Measurements from ENCODE around the gene COL16A1. TPM values are rescaled to one million over a fixed set of nuclear protein-coding genes. Genes with fewer than 3 reads are reported as not detected.

The COL16A1 gene
- total and polyA plus RNA-seq, 5 donors from 2014 or later, result not detected

DNA sequence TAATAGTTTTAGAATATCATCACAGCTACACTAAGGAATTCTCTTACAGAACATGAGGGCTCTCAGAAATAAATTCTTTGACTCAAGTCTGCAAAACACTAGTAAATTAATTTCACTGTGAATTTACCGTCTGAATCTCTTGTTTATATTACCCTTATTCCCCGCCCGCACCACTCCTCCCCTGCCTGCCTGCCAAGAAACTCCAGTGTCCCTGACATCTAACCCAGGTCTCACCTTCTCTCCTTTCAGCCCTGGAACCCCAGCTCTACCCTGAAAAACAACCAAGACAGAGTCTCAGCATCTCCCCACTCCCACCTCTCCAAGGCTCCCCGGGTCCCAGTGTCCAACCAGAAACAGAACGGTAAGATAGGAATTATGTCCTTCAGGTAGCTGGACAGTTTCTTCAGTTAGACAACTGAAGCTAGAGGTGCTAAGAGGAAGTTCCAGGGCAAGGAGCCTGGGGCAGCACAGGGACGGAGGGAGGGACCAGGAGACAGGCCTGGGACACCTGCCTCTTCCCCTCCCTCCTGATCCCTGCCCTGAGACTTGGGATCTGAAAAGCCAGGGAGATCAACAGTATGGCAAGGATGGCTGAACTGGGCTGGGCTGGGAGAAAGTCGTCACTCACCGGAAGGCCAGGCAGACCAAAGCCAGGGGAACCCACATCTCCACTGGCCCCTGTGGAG lies 15.4 kb downstream of the COL16A1 start:
- no peak overlapping the region for H3K4me3 Mint-ChIP-seq
- H3K9me3 Mint-ChIP-seq, result no peaks in the 10 kb centered on the region
- peaks cover 5% of the 10 kb centered on the region for H3K27me3 Mint-ChIP-seq
- Histone ChIP-seq H3K27ac (ENCODE audit: insufficient read depth, low read length, poor library complexity, severe bottlenecking) (no peak overlapping the region), H3K4me1 (ENCODE audit: control insufficient read depth, insufficient read depth, low read length, poor library complexity, severe bottlenecking) (no peaks in the 10 kb centered on the region), H3K4me3 (ENCODE audit: low read depth, low read length) (no peak overlapping the region), H3K36me3 (ENCODE audit: control insufficient read depth, insufficient read depth, low read length) (no peaks in the 10 kb centered on the region), H3K27me3 (ENCODE audit: control insufficient read depth, insufficient read depth, low read length) (no peaks in the 10 kb centered on the region), H3K9me3 (ENCODE audit: control insufficient read depth in 2 of 2, low read length in 2 of 2) (no peaks in the 10 kb centered on the region)
- H3K4me1 Mint-ChIP-seq, result peaks cover 0 to 4% (median 0%) of the 10 kb centered on the region in 4 donors
- no peak for DNase-seq
- no peaks in the 10 kb centered on the region for H3K36me3 Mint-ChIP-seq
- ATAC-seq (ENCODE audit: low read depth in 2 of 2), result no peak
- no peak overlapping the region for H3K27ac Mint-ChIP-seq

DNA sequence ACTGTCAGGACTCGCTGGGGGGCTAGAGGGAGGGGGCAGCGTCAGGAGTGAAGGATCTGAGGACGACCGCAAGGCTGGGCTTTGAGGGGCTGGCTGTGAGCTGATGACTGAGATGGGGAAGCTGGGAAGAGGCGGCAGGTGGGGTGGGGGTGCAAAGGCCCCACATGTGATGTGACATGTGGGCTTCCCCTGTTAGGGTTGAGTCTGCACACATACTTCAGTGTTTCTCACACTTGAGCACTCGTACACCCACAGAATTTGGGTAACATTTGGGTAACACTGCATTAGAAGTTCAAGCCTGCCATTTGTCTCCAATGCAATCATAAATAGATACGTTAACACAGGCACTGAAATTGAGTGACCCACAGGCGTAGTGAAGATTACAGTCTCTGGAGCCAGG lies 16.2 kb downstream of the COL16A1 start:
- Mint-ChIP-seq H3K36me3 (no peaks in the 10 kb centered on the region), H3K4me3 (no peak overlapping the region), H3K4me1 (peaks cover 0 to 4% (median 0%) of the 10 kb centered on the region in 4 donors), H3K9me3 (no peaks in the 10 kb centered on the region), H3K27ac (no peak overlapping the region), H3K27me3 (peaks cover 5% of the 10 kb centered on the region)
- DNase-seq (no peak), ATAC-seq (ENCODE audit: low read depth in 2 of 2) (no peak)
- Histone ChIP-seq H3K9me3 (ENCODE audit: control insufficient read depth in 2 of 2, low read length in 2 of 2) (no peaks in the 10 kb centered on the region), H3K27ac (ENCODE audit: insufficient read depth, low read length, poor library complexity, severe bottlenecking) (no peak overlapping the region), H3K4me3 (ENCODE audit: low read depth, low read length) (no peak overlapping the region), H3K4me1 (ENCODE audit: control insufficient read depth, insufficient read depth, low read length, poor library complexity, severe bottlenecking) (no peaks in the 10 kb centered on the region), H3K36me3 (ENCODE audit: control insufficient read depth, insufficient read depth, low read length) (no peaks in the 10 kb centered on the region), H3K27me3 (ENCODE audit: control insufficient read depth, insufficient read depth, low read length) (no peaks in the 10 kb centered on the region)

- no peak overlapping the region for H3K27ac Mint-ChIP-seq
- no peaks in the 10 kb centered on the region for H3K36me3 Mint-ChIP-seq
- no peaks in the 10 kb centered on the region for H3K9me3 ChIP-seq (ENCODE audit: control insufficient read depth in 2 of 2, low read length in 2 of 2)
- H3K27ac ChIP-seq (ENCODE audit: insufficient read depth, low read length, poor library complexity, severe bottlenecking), result no peak overlapping the region
- H3K4me1 Mint-ChIP-seq, result peaks cover 0 to 4% (median 0%) of the 10 kb centered on the region in 4 donors
- DNase-seq, result no peak
- H3K4me1 ChIP-seq (ENCODE audit: control insufficient read depth, insufficient read depth, low read length, poor library complexity, severe bottlenecking), result no peaks in the 10 kb centered on the region
- no peaks in the 10 kb centered on the region for H3K36me3 ChIP-seq (ENCODE audit: control insufficient read depth, insufficient read depth, low read length)
- no peaks in the 10 kb centered on the region for H3K27me3 ChIP-seq (ENCODE audit: control insufficient read depth, insufficient read depth, low read length)
- H3K4me3 Mint-ChIP-seq, result no peak overlapping the region
- no peak overlapping the region for H3K4me3 ChIP-seq (ENCODE audit: low read depth, low read length)
- ATAC-seq (ENCODE audit: low read depth in 2 of 2), result no peak
- peaks cover 5% of the 10 kb centered on the region for H3K27me3 Mint-ChIP-seq
- H3K9me3 Mint-ChIP-seq, result no peaks in the 10 kb centered on the region
These were observed 18.0 kb downstream of the COL16A1 start for GRCh38 chr1:31685795-31686194.

DNA sequence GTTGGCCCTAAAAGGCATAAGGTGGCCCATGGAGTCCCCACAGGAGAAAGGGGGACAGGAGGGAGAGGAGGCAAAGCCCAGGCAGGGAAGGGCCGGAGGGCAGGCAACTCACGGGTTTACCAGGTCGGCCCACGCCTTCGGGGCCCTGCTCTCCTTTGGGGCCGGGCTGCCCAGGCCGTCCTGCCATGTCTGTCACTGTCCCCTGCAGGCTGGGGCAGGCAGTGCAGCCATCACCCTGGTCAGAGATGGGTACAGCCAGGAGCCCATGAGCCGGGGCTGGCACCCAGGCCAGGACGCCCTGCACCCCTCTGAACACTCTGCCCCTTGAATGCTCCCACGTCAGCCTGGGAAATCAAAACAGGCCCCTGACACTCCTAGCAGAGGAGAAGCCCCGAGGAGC lies 19.8 kb downstream of the COL16A1 start:
- H3K4me3 ChIP-seq (ENCODE audit: low read depth, low read length), result no peak overlapping the region
- peaks cover 0 to 4% (median 0%) of the 10 kb centered on the region in 4 donors for H3K4me1 Mint-ChIP-seq
- no peak overlapping the region for H3K27ac ChIP-seq (ENCODE audit: insufficient read depth, low read length, poor library complexity, severe bottlenecking)
- H3K4me3 Mint-ChIP-seq, result no peak overlapping the region
- no peaks in the 10 kb centered on the region for H3K36me3 ChIP-seq (ENCODE audit: control insufficient read depth, insufficient read depth, low read length)
- no peak for ATAC-seq (ENCODE audit: low read depth in 2 of 2)
- no peak overlapping the region for H3K27ac Mint-ChIP-seq
- H3K27me3 Mint-ChIP-seq, result peaks cover 6% of the 10 kb centered on the region
- no peak for DNase-seq
- no peaks in the 10 kb centered on the region for H3K4me1 ChIP-seq (ENCODE audit: control insufficient read depth, insufficient read depth, low read length, poor library complexity, severe bottlenecking)
- H3K36me3 Mint-ChIP-seq, result no peaks in the 10 kb centered on the region
- no peaks in the 10 kb centered on the region for H3K27me3 ChIP-seq (ENCODE audit: control insufficient read depth, insufficient read depth, low read length)
- no peaks in the 10 kb centered on the region for H3K9me3 Mint-ChIP-seq
- H3K9me3 ChIP-seq (ENCODE audit: control insufficient read depth in 2 of 2, low read length in 2 of 2), result no peaks in the 10 kb centered on the region

- Histone ChIP-seq H3K9me3 (ENCODE audit: control insufficient read depth in 2 of 2, low read length in 2 of 2) (no peaks in the 10 kb centered on the region), H3K27me3 (ENCODE audit: control insufficient read depth, insufficient read depth, low read length) (no peaks in the 10 kb centered on the region), H3K36me3 (ENCODE audit: control insufficient read depth, insufficient read depth, low read length) (no peaks in the 10 kb centered on the region), H3K4me3 (ENCODE audit: low read depth, low read length) (no peak overlapping the region), H3K27ac (ENCODE audit: insufficient read depth, low read length, poor library complexity, severe bottlenecking) (no peak overlapping the region), H3K4me1 (ENCODE audit: control insufficient read depth, insufficient read depth, low read length, poor library complexity, severe bottlenecking) (no peaks in the 10 kb centered on the region)
- H3K36me3 Mint-ChIP-seq, result no peaks in the 10 kb centered on the region
- no peak overlapping the region for H3K27ac Mint-ChIP-seq
- H3K9me3 Mint-ChIP-seq, result no peaks in the 10 kb centered on the region
- H3K4me3 Mint-ChIP-seq, result no peak overlapping the region
- H3K4me1 Mint-ChIP-seq, result peaks cover 0 to under 1% (median 0%) of the 10 kb centered on the region in 4 donors
- H3K27me3 Mint-ChIP-seq, result peaks cover 16% of the 10 kb centered on the region
- DNase-seq (no peak), ATAC-seq (ENCODE audit: low read depth in 2 of 2) (no peak)
These were observed 22.4 kb downstream of the COL16A1 start for GRCh38 chr1:31681415-31681814.

GRCh38 chr1:31679676-31680230 lies 24.1 kb downstream of the COL16A1 start:
- Mint-ChIP-seq H3K27me3 (peaks cover 14% of the 10 kb centered on the region), H3K36me3 (no peaks in the 10 kb centered on the region), H3K9me3 (no peaks in the 10 kb centered on the region), H3K27ac (no peak overlapping the region), H3K4me1 (no peaks in the 10 kb centered on the region), H3K4me3 (no peak overlapping the region)
- no peak overlapping the region for H3K4me3 ChIP-seq (ENCODE audit: low read depth, low read length)
- no peak for ATAC-seq (ENCODE audit: low read depth in 2 of 2)
- DNase-seq, result no peak
- H3K4me1 ChIP-seq (ENCODE audit: control insufficient read depth, insufficient read depth, low read length, poor library complexity, severe bottlenecking), result no peaks in the 10 kb centered on the region
- H3K27me3 ChIP-seq (ENCODE audit: control insufficient read depth, insufficient read depth, low read length), result no peaks in the 10 kb centered on the region
- H3K36me3 ChIP-seq (ENCODE audit: control insufficient read depth, insufficient read depth, low read length), result no peaks in the 10 kb centered on the region
- H3K9me3 ChIP-seq (ENCODE audit: control insufficient read depth in 2 of 2, low read length in 2 of 2), result no peaks in the 10 kb centered on the region
- no peak overlapping the region for H3K27ac ChIP-seq (ENCODE audit: insufficient read depth, low read length, poor library complexity, severe bottlenecking)

DNA sequence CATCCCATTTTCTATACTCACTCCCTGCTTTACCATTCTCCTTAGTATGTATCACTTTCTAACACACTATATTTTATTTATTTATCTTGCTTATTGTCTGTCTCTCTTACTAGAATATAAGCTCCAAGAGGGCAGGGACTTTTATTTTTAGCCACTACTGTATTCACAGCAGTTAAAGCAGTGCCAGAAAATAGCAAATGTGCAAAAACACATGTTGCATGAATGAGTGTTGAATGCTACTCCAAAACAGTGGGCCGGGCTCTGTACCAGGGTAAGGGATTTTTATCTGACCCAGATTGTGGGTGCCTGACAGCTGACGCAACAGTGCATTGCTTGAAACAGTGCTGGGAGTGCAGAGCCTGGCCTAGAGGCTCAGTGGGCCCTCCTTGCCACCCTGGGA lies 24.7 kb downstream of the COL16A1 start:
- Mint-ChIP-seq H3K27me3 (peaks cover 14% of the 10 kb centered on the region), H3K27ac (no peak overlapping the region), H3K4me3 (no peak overlapping the region), H3K36me3 (no peaks in the 10 kb centered on the region), H3K4me1 (no peaks in the 10 kb centered on the region), H3K9me3 (no peaks in the 10 kb centered on the region)
- Histone ChIP-seq H3K9me3 (ENCODE audit: control insufficient read depth in 2 of 2, low read length in 2 of 2) (no peaks in the 10 kb centered on the region), H3K4me3 (ENCODE audit: low read depth, low read length) (no peak overlapping the region), H3K27ac (ENCODE audit: insufficient read depth, low read length, poor library complexity, severe bottlenecking) (no peak overlapping the region), H3K36me3 (ENCODE audit: control insufficient read depth, insufficient read depth, low read length) (no peaks in the 10 kb centered on the region), H3K4me1 (ENCODE audit: control insufficient read depth, insufficient read depth, low read length, poor library complexity, severe bottlenecking) (no peaks in the 10 kb centered on the region), H3K27me3 (ENCODE audit: control insufficient read depth, insufficient read depth, low read length) (no peaks in the 10 kb centered on the region)
- ATAC-seq (ENCODE audit: low read depth in 2 of 2), result no peak
- DNase-seq, result no peak

GRCh38 chr1:31678681-31679080 lies 25.1 kb downstream of the COL16A1 start:
- no peaks in the 10 kb centered on the region for H3K4me1 Mint-ChIP-seq
- Histone ChIP-seq H3K27me3 (ENCODE audit: control insufficient read depth, insufficient read depth, low read length) (no peaks in the 10 kb centered on the region), H3K36me3 (ENCODE audit: control insufficient read depth, insufficient read depth, low read length) (no peaks in the 10 kb centered on the region), H3K27ac (ENCODE audit: insufficient read depth, low read length, poor library complexity, severe bottlenecking) (no peak overlapping the region), H3K9me3 (ENCODE audit: control insufficient read depth in 2 of 2, low read length in 2 of 2) (no peaks in the 10 kb centered on the region), H3K4me1 (ENCODE audit: control insufficient read depth, insufficient read depth, low read length, poor library complexity, severe bottlenecking) (no peaks in the 10 kb centered on the region), H3K4me3 (ENCODE audit: low read depth, low read length) (no peak overlapping the region)
- no peak overlapping the region for H3K27ac Mint-ChIP-seq
- ATAC-seq (ENCODE audit: low read depth in 2 of 2) (no peak), DNase-seq (no peak)
- H3K9me3 Mint-ChIP-seq, result no peaks in the 10 kb centered on the region
- no peaks in the 10 kb centered on the region for H3K36me3 Mint-ChIP-seq
- H3K27me3 Mint-ChIP-seq, result peaks cover 14% of the 10 kb centered on the region
- H3K4me3 Mint-ChIP-seq, result no peak overlapping the region
